AG08396 (cell line): ENCODE measurements around the gene PLEKHB1.

ENCODE experiments used
- DNase-seq: peaks from one replicate; pipeline ENCODE4 v3.0.0; 2012; ENCODE audit warnings: low spot score, mixed read lengths

The PLEKHB1 gene

DNA sequence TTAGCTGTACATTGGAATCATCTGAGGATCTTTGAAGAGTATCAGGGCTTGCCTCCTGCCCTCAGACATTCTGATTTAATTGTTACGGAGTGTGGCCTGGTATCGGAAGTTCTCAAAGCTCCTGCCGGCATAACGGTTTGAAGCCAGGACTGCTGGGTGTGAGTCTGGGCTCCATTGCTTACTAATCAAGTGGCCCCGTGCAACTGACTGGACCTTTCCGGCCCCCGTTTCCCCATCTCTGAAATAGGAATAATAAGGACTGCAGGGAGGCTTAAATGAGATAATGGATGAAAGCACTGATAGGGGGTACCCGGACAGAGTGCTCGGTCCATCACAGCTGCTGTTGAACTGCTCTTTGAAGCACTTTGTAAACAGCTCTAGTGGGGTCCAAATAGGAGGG, 1.7 kb downstream of the PLEKHB1 start:
- no peak for DNase-seq

- DNase-seq: no peak
Measured at GRCh38 chr11:73648571-73649046, 2.2 kb downstream of the PLEKHB1 start.

GRCh38 chr11:73649206-73649605, 2.8 kb downstream of the PLEKHB1 start:
- DNase-seq: no peak

DNA sequence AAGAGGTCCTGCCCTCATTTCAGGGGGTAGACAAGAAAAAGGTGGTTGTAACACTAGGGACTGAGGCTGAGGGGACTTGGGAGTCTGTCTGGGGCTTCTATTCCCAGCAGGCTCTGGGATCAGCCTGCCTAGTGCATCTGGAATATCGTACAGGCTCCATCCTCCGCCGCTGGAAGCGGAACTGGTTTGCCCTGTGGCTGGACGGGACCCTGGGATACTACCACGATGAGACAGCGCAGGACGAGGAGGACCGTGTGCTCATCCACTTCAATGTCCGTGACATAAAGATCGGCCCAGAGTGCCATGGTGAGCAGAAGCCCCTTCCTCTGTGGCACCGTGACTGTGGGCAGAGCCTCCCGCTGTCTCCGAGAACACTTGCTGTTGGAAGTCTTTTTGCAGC, 4.0 kb downstream of the PLEKHB1 start:
- no peak for DNase-seq

DNA sequence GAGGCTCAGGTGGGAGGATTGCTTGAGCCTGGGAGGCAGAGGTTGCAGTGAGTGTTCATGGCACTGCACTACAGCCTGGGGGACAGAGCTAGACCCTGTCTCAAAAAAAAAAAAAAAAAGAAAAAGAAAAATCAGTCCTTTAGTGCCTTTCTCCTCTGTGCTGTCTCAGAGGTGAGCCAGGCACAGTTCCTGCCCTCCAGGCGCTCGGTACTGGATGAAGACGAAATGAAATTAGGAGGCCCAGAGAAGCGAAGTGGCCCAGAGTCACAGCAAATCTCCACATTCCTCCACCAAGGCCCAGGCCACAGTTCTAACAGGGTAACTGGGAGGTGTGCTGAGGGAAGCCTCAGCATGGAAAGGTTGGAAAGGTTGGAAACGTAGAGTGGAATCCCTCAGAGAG, 4.9 kb downstream of the PLEKHB1 start:
- no peak for DNase-seq

DNA sequence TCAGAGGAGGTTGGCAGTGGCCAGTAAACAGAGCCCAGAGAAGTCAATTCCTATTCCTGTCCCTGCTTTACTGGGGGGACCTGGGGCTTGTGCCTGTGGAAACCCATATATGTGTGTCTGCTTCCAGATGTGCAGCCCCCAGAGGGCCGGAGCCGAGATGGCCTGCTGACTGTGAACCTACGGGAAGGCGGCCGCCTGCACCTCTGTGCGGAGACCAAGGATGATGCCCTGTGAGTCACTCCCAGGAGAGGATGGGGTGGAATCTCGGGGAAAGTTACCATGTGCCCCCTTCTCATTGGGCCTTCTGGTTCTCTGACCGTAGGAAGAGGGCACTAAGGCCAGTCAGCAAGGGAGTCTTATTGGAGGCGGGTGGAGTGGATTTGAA, 5.3 kb downstream of the PLEKHB1 start:
- no peak for DNase-seq

DNA sequence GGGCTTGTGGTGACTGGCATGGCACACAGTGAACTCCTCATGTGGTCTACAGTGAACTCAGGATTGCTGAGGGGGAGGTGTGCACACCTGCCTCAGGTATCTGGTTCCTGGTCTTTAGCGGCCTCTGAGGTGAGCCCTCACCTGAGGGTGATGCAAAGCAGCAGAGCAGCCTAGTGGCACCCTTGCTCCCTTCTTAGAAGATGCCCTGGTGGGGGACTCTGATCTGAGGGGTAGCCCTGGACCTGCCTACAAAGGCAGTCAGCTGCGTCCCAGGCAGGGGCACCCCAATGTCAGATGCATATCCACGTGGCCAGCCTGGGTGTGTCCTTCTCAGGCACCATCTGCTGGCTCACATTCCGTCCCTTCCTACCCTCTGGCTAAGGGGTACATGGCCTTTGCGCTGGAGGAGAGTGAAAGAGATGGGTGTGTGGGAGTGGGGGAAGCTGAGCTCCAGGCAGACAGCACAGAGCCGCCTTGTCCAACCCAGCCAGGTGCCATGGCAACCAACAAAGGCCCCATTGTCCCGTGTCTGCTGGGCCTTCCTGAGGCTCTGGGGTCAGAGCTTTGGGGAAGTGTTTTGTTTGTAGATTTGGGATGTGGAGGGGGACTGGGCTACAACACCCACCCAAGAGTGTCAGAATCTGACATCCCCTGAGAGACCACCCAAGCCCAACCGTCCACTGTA, 5.8 kb downstream of the PLEKHB1 start:
- DNase-seq: no peak

DNA sequence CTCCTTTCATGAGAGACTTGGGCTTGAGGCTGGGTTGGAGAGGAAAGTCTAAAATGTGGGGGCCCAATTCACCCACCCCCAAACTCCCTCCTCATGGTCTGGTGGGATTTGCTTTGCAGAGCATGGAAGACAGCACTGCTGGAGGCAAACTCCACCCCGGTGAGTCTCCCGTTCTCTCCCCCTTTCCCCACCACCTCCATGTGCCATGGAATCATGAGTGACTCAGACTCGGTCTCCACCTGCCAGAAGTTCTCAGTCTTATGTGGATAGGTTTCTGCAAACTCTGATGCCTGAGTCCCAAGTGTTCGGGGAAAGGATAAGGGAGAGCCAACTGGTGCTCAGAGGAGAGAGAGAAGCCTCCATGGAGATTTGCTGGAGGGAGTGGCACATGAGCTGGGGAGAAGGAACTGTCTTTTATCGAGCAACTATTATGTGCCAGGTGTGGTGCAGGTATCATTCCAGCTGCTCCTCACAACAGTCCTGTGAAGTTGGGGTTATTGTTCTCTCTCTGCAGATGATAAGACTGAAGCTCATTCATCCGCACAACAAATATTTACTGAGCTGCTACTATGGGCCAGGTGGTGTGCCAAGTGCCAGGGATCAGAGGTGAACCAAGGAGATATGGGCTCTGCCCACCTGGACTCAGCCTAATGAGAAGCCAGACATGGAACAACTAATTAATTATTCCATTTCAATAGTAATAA, 6.6 kb downstream of the PLEKHB1 start:
- DNase-seq: no peak

DNA sequence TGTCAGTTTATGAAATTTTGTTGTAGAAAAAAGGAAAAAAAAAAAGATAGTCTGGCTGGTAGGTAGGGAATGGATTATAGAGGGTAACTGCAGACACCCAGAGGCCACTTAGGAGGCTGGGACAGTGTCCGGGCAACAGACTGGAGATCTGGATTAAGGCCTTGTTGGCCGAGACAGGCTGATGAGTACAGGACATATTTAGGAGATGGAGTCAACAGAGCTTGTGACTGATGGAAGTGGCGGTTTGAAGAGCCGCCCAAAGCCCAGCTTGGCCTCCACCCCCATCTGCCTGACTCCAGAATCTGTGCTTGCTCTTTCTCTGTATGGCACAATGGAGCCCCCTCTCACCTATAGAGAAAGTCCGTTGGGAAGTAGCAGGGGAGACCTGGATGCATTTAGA, 7.6 kb downstream of the PLEKHB1 start:
- DNase-seq: no peak

GRCh38 chr11:73654482-73655021, 8.2 kb downstream of the PLEKHB1 start:
- no peak for DNase-seq

DNA sequence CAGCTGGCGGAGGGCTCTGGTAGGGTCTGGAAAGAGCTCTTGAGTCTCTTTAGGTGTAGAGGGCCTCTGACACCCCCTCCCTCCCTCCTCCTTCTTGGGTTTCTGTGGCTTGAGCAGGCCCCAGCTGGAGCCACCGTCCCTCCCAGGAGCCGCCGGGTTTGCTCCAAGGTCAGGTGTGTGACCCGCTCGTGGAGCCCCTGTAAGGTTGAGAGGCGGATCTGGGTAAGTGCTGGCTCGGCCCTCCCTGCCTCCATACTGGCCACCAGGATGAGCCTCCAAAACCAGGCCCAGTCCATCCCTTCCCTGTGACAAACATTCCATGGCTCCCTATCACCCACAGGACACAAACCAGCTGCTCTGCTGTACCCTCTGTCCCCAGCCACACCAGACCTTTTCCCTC, 9.3 kb downstream of the PLEKHB1 start:
- DNase-seq: no peak

DNA sequence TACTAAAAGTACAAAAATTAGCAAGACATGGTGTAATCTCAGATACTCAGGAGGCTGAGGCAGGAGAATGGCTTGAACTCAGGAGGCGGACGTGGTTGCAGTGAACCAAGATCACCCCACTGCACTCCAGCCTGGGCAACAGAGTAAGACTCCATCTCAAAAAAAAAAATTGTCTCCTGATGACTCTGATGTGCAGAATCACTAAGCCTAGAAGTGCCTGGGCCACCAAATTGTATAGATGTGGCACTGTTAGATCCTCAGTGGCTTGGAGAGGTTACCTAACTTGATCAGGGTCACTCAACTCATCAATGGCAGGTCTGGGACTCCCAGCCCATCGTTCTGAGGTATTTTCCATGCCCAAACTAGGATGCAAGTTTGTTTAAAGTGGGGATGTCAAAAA, 10.6 kb downstream of the PLEKHB1 start:
- DNase-seq: no peak

DNA sequence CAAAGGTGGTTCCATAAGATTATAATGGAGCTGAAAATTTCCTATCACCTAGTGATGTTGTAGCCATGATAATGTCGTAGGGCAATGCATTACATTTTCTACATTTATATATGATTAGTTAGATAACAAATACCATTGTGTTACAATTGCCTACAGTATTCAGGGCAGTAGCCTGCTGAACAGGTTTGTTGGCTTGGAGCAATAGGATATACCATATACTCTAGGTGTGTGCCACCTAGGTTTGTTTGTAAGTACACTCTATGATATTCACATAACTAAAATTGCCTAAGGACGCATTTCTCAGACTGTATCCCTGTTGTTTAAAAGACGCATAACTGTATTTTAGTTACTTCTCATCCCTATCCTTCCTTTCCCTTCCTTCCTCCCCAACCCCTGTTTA, 13.6 kb downstream of the PLEKHB1 start:
- DNase-seq: no peak

- no peak for DNase-seq
Measured at GRCh38 chr11:73660497-73661034, 14.2 kb downstream of the PLEKHB1 start.

GRCh38 chr11:73661035-73661628, 14.8 kb downstream of the PLEKHB1 start:
- peak; percentile 96 for DNase-seq

DNA sequence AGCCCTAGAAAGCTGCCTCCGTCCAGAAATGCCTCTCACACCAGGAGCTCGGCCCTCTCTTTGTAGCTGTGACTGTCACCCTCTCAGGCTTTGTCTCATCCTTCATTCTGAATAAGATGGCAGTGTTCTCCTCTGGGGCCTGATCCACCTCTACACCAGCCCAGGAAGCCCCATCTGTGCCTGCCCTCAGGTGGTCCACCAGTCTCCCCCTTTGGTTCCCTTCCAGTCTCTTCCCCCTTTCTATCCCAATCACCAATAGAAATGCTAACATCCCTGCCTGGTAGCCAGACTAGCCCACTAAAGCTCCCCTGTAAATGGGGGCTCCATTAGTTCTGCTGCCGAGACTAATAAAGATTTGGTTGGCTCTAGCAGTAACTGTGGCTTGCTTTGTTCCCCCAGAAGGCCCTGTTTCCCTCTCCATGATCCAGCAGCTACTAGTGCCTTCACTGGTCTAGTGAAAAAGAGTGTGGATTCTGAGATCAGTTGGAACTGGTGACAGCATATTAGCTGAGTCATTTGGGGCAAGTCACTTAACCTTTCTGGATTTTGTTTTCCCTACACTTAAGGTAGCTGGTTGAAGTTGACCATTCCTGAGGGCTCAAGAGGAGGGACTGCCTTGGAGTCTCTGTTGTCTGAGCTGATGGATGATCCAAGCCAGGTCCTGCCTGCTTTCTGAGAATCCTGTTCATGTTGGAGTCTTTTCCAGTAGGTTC, 16.2 kb downstream of the PLEKHB1 start:
- DNase-seq: no peak

GRCh38 chr11:73663604-73664495, 17.5 kb downstream of the PLEKHB1 start:
- DNase-seq: no peak

DNA sequence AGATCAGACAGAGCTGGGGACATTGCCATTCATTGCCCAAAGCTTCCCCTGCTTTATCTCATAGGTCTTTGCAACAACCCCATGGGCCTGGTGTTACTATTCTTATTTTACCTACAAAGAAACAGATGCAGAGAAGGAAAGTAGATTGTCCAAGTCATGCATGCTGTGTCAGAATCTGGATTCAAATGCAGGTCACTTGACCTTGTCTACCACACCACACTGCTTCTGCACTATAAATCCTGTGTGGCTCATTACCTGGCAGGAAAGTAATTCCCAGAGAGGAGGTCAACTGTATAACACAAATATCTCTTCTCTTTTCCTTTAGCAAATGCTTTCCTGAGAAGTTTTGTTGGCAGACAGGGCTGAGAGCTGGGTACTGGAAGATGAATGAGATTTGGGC, 18.5 kb downstream of the PLEKHB1 start:
- DNase-seq: no peak

DNA sequence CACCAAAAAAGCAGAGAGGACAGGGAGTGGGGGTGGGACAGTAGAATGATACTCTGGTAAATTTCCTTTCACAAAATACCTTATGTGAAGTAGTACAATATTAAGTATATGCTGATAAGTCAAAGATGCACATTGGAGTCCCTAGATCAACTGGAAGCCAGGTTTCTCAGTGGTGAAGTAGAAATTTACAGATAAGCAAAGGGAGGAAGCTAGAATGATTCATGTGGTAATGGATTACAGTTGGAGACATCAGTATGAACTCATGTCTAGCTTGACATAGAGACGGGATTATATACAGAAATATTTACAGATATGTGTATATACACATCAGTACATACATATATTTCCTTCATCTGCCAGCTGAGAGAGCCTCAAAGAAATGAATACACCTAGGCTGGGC, 21.5 kb downstream of the PLEKHB1 start:
- no peak for DNase-seq

GRCh38 chr11:73670808-73671207, 24.4 kb downstream of the PLEKHB1 start:
- no peak for DNase-seq

DNA sequence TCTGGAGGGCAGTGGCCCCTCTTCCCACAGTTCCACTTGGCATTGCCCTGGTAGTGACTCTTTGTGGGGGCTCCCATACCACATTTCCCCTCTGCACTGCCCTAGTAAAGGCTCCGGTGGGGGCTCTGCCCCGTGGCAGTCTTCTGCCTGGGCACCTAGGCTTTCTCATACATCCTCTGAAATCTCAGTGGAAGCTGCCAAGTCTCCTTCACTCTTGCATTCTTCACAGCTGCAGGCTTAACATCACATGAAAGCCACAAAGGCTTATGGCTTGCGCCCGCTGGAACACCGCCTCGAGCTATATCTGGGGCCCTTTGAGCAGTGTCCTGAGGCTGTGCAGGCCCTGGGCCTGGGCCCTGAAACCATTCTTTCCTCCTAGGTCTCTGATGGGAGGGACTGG, 25.3 kb downstream of the PLEKHB1 start:
- DNase-seq: no peak
